ENCODE measurements around the gene KLF11. TPM values are rescaled to one million over a fixed set of nuclear protein-coding genes. Genes with fewer than 3 reads are reported as not detected.
"Not testable (repeated sequence)": the region's sequence is repeated elsewhere in the genome, so short reads cannot be mapped to it uniquely, and the experiment has no call there.

KLF11 gene
- total RNA-seq, 4 donors from 2014 or later, result 20.1 to 57.2 (median 33.6) TPM

- peaks cover 0 to 22% (median 12%) of the 10 kb centered on the region in 3 donors for H3K4me1 ChIP-seq
- 40 to 68% methylated on average over 2 to 3 of the region's 4 CpGs for WGBS, 2 donors (ENCODE audit: low coverage in 1 of 2)
- no peak overlapping the region for H3K27ac ChIP-seq
- H3K27me3 ChIP-seq, result peaks cover 10% of the 10 kb centered on the region
- no peak overlapping the region for H3K4me3 ChIP-seq
- no peak for ATAC-seq
- TF ChIP-seq CTCF (IDR thresholded peaks at IDR 0.05) (no peak), POLR2AphosphoS5 (IDR thresholded peaks at IDR 0.05) (no peak), POLR2A (IDR thresholded peaks at IDR 0.05) (no peak), EP300 (IDR thresholded peaks at IDR 0.05) (no peak)
- no peaks in the 10 kb centered on the region for H3K36me3 ChIP-seq
- no peaks in the 10 kb centered on the region for H3K9me3 ChIP-seq
Observed at GRCh38 chr2:10086950-10087349, 43.6 kb downstream of the KLF11 start.

GRCh38 chr2:10087360-10087759 is 44.0 kb downstream of the KLF11 start:
- no peak for TF ChIP-seq CTCF (IDR thresholded peaks at IDR 0.05)
- no peak for TF ChIP-seq POLR2AphosphoS5 (IDR thresholded peaks at IDR 0.05)
- TF ChIP-seq POLR2A (IDR thresholded peaks at IDR 0.05), result no peak
- no peak for TF ChIP-seq EP300 (IDR thresholded peaks at IDR 0.05)
- H3K4me1 ChIP-seq, result peaks cover 0 to 22% (median 12%) of the 10 kb centered on the region in 3 donors
- no peaks in the 10 kb centered on the region for H3K36me3 ChIP-seq
- H3K9me3 ChIP-seq, result no peaks in the 10 kb centered on the region
- H3K27me3 ChIP-seq, result peaks cover 11% of the 10 kb centered on the region
- no peak overlapping the region for H3K4me3 ChIP-seq
- WGBS, 2 donors (ENCODE audit: low coverage in 1 of 2), result 34% methylated on average over 5 of the region's 8 CpGs; no CpG with 5 or more reads in 1 of the 2 donors
- no peak for ATAC-seq
- H3K27ac ChIP-seq, result no peak overlapping the region

DNA sequence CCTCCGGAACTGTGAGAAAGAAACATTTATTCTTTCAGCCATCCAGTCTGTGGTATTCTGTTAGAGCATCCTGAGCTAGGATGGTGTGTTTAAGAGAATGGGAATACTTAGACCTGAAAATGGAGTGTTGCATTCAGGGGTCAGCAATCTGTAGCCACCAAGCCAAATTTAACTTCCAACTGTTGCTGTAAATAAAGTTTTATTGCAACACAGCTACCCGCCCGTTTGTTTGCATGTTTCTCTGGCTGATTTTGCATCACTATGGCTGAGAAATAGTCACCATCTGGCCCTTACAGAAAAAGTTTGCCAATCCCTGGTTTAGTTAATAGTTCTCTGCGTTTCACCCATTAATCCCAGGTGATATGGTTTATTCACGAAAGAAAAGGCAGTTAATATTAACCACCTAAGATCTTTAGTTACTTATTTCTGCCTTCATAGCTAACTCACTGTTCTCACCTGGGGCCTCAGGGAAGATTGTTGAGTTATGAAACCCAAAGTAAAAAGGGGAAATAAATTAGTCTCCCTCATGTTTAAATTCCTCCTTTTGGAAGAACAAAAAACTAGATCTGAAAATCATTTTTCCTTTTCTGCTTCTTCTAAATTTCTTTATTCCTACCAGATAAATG is 46.3 kb downstream of the KLF11 start:
- H3K4me3 ChIP-seq, result no peak overlapping the region
- WGBS, 2 donors (ENCODE audit: low coverage in 1 of 2), result 48 to 63% methylated on average over 3 to 5 of the region's 5 CpGs
- H3K27me3 ChIP-seq, result peaks cover 29% of the 10 kb centered on the region
- no peak overlapping the region for H3K27ac ChIP-seq
- H3K9me3 ChIP-seq, result no peaks in the 10 kb centered on the region
- ATAC-seq, result no peak
- peaks cover 0 to 7% (median 5%) of the 10 kb centered on the region in 3 donors for H3K4me1 ChIP-seq
- no peaks in the 10 kb centered on the region for H3K36me3 ChIP-seq
- no peak for TF ChIP-seq POLR2AphosphoS5 (IDR thresholded peaks at IDR 0.05)
- TF ChIP-seq EP300 (IDR thresholded peaks at IDR 0.05), result no peak
- no peak for TF ChIP-seq CTCF (IDR thresholded peaks at IDR 0.05)
- TF ChIP-seq POLR2A (IDR thresholded peaks at IDR 0.05), result no peak

GRCh38 chr2:10091182-10091888 is 48.0 kb downstream of the KLF11 start:
- TF ChIP-seq CTCF (IDR thresholded peaks at IDR 0.05) (no peak), EP300 (IDR thresholded peaks at IDR 0.05) (no peak)
- H3K4me1 ChIP-seq, result peaks cover 0 to 7% (median 5%) of the 10 kb centered on the region in 3 donors
- peak overlapping the region in 1 of 2 donors; percentile 45 for H3K4me3 ChIP-seq
- ATAC-seq, result peak; percentile 34
- peaks cover 29% of the 10 kb centered on the region for H3K27me3 ChIP-seq
- H3K9me3 ChIP-seq, result no peaks in the 10 kb centered on the region
- no peaks in the 10 kb centered on the region for H3K36me3 ChIP-seq
- 46% methylated on average over 7 of the region's 52 CpGs; no CpG with 5 or more reads in 1 of the 2 donors for WGBS, 2 donors (ENCODE audit: low coverage in 1 of 2)
- peak overlapping the region in 1 of 4 donors; percentile 15 for H3K27ac ChIP-seq

- not testable (repeated sequence) for H3K9me3 ChIP-seq, H3K36me3 ChIP-seq, H3K27ac ChIP-seq, ATAC-seq
- peak overlapping the region in 1 of 2 donors; percentile 45 for H3K4me3 ChIP-seq
- WGBS, 2 donors (ENCODE audit: low coverage in 1 of 2), result 100% methylated on average over 2 of the region's 2 CpGs; no CpG with 5 or more reads in 1 of the 2 donors
- H3K4me1 ChIP-seq, result peaks cover 0 to 10% (median 5%) of the 10 kb centered on the region in 3 donors
- peaks cover 29% of the 10 kb centered on the region for H3K27me3 ChIP-seq
Observed at GRCh38 chr2:10091889-10092244, 48.5 kb downstream of the KLF11 start.

Data from gastroesophageal sphincter (tissue), 4 donors.